ENCODE measurements around the gene GASK1A.
A peak's percentile ranks its signal among the peaks of the same experiment; 100 is the strongest.

Gene GASK1A

DNA sequence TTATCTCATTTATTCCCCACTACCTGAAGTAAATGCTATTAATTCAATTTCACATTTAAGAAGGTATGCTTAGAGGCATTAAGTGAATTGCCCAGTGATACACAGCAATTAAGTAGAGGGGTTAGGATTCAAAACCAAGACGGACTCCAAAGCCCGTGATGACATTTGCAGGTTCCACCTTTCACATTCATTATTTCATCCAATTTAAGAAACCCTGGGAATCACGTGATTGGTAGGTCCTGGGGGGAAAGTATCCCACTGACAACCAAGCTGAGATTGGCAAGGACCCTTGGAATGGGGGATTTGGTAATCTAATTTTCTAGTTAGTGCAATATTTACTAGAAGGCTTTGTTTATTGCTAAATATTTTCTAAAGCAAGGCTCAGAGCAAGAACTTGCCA, 124.9 kb downstream of the GASK1A start:
- H3K4me1 ChIP-seq (ENCODE audit: control insufficient read depth, insufficient read depth, low read length), result peaks cover 4% of the 10 kb centered on the region
- no peaks in the 10 kb centered on the region for H3K36me3 ChIP-seq (ENCODE audit: control insufficient read depth, insufficient read depth, low read length)
- H3K27me3 ChIP-seq (ENCODE audit: control insufficient read depth, insufficient read depth, low read length), result peaks cover 13% of the 10 kb centered on the region
- H3K4me3 ChIP-seq (ENCODE audit: low read depth, low read length), result no peak overlapping the region
- H3K9ac ChIP-seq (ENCODE audit: low read length), result no peak overlapping the region
- H3K27ac ChIP-seq (ENCODE audit: low read depth, low read length), result no peak overlapping the region
- no peaks in the 10 kb centered on the region for H3K9me3 ChIP-seq (ENCODE audit: control insufficient read depth, insufficient read depth, low read depth, low read length)

DNA sequence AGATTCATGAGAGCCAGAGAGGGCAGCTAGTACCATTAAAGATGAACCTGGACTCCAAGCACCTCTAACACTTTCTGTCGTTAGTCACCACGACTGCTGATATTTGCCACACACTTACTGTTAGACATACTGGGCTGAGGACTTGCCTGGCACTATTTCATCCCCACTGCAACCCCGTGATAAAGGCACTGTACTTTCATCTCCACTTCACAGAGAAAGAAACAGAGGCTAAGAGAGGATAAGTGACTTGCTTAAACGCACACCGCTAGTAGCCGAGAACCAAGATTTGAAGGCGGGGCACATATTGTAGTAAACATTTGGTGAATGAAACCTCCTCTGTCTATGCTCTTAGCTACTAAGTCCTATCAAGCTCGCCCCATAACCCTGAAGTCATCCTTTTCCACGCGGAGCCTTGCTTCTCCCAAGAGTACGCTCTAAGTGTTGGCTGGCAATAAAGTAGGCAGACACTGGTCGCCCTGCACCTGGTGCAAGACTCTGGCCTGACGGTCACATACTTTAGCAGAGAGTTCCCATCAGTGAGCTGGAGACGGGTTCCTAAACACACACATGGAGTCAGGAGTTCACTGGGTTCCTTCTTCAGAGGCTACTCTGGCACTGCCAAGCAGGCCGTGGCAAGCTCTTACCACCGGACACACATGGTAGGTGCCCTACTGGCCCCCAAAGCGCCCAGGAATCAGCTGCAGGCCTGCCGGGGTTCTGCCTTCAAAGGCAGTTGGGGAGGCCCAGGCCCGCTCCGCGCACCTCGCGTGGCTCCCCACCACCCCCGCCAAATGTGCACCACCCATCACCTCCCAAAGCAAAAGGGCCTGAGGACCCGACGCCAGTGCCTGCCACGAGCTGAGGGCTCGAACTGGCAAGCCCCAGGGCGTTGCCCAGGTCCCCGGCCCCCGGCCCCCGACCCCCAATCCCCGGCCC, 125.8 kb downstream of the GASK1A start:
- no peaks in the 10 kb centered on the region for H3K36me3 ChIP-seq (ENCODE audit: control insufficient read depth, insufficient read depth, low read length)
- H3K27ac ChIP-seq (ENCODE audit: low read depth, low read length), result no peak overlapping the region
- H3K9me3 ChIP-seq (ENCODE audit: control insufficient read depth, insufficient read depth, low read depth, low read length), result no peaks in the 10 kb centered on the region
- peaks cover 13% of the 10 kb centered on the region for H3K27me3 ChIP-seq (ENCODE audit: control insufficient read depth, insufficient read depth, low read length)
- no peak overlapping the region for H3K9ac ChIP-seq (ENCODE audit: low read length)
- peaks cover 4% of the 10 kb centered on the region for H3K4me1 ChIP-seq (ENCODE audit: control insufficient read depth, insufficient read depth, low read length)
- H3K4me3 ChIP-seq (ENCODE audit: low read depth, low read length), result peak overlapping the region; percentile 83

GRCh38 chr3:43105596-43106292, 126.6 kb downstream of the GASK1A start, which contains the start of gene POMGNT2:
POMGNT2 (minus strand) TSS chr3:43106079; CDS start chr3:43081431, 24,648 bp downstream.
- H3K9ac ChIP-seq (ENCODE audit: low read length), result peak within 1 kb of the TSS; percentile 41
- H3K36me3 ChIP-seq (ENCODE audit: control insufficient read depth, insufficient read depth, low read length), result no peaks in the 10 kb centered on the region
- peaks cover 4% of the 10 kb centered on the region for H3K4me1 ChIP-seq (ENCODE audit: control insufficient read depth, insufficient read depth, low read length)

DNA sequence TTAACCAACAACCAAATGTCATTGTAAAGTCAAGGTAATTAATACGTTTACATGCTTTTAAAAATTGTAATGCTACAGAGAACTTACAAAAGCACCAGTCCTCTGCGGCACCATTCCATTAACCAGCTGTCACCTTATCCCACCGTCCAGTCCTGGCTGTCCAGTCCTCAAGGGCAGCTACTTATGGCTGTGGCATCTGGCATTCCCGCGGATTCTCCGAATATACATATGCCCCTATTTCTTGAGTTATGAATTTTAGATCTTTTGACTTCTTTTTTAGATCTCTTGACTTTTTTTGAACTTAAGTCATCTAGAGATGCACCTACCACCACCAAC, 127.2 kb downstream of the GASK1A start:
- Histone ChIP-seq H3K4me1 (ENCODE audit: control insufficient read depth, insufficient read depth, low read length) (peaks cover 4% of the 10 kb centered on the region), H3K27ac (ENCODE audit: low read depth, low read length) (no peak overlapping the region), H3K27me3 (ENCODE audit: control insufficient read depth, insufficient read depth, low read length) (peaks cover 13% of the 10 kb centered on the region), H3K4me3 (ENCODE audit: low read depth, low read length) (peak overlapping the region; percentile 83), H3K9ac (ENCODE audit: low read length) (no peak overlapping the region), H3K36me3 (ENCODE audit: control insufficient read depth, insufficient read depth, low read length) (no peaks in the 10 kb centered on the region), H3K9me3 (ENCODE audit: control insufficient read depth, insufficient read depth, low read depth, low read length) (no peaks in the 10 kb centered on the region)

More at GRCh38 chr3:43105596-43106292, 126.6 kb downstream of the GASK1A start, which contains the start of gene POMGNT2:
- Histone ChIP-seq H3K4me3 (ENCODE audit: low read depth, low read length) (peak within 1 kb of the TSS; percentile 83), H3K9me3 (ENCODE audit: control insufficient read depth, insufficient read depth, low read depth, low read length) (no peaks in the 10 kb centered on the region), H3K27me3 (ENCODE audit: control insufficient read depth, insufficient read depth, low read length) (peaks cover 13% of the 10 kb centered on the region), H3K27ac (ENCODE audit: low read depth, low read length) (no peak within 1 kb of the TSS)

Data from HUES6 (cell line).